Measurements from ENCODE around the gene NGB. TPM values are rescaled to one million over a fixed set of nuclear protein-coding genes. Genes with fewer than 3 reads are reported as not detected.
"Not testable (repeated sequence)": the region's sequence is repeated elsewhere in the genome, so short reads cannot be mapped to it uniquely, and the experiment has no call there.

NGB gene, protein sequence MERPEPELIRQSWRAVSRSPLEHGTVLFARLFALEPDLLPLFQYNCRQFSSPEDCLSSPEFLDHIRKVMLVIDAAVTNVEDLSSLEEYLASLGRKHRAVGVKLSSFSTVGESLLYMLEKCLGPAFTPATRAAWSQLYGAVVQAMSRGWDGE
- total RNA-seq, result not detected

DNA sequence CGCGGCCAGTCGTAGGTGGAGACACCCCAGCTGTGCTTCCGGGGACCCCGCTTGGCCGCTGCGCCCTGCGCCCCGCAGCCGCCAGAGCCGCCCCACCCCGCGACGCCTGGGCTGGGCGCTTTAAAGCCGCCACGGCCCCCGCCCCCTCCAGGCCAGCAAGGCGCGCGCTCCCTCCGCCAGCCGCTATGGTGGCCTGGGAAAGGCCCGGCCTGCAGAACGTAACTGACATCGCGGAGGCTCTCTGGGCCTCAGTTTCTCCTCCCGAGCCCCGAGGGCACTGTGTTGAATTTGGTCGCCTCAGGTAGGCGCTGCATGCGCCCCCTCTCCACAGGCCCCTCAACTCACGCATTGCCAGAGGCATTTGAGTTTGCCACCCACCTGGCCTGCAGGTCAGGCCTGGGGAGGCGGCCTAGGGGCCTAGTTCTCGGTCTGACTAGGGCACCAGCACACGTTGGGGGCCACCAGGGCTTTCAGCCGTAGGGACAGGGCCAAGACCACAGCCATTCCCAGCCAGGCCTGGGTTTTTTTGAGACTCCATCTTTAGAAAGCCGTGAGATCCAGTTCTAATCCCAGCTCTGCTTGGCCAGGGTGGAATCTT, at the start of gene NGB:
Gene NGB, minus strand, starts transcription at position 94 of the 598 bp plus-strand sequence. CDS start 269 bp downstream, outside the sequence.
- DNase-seq (ENCODE audit: low spot score), result no peak
- TF ChIP-seq, protein P1, sequence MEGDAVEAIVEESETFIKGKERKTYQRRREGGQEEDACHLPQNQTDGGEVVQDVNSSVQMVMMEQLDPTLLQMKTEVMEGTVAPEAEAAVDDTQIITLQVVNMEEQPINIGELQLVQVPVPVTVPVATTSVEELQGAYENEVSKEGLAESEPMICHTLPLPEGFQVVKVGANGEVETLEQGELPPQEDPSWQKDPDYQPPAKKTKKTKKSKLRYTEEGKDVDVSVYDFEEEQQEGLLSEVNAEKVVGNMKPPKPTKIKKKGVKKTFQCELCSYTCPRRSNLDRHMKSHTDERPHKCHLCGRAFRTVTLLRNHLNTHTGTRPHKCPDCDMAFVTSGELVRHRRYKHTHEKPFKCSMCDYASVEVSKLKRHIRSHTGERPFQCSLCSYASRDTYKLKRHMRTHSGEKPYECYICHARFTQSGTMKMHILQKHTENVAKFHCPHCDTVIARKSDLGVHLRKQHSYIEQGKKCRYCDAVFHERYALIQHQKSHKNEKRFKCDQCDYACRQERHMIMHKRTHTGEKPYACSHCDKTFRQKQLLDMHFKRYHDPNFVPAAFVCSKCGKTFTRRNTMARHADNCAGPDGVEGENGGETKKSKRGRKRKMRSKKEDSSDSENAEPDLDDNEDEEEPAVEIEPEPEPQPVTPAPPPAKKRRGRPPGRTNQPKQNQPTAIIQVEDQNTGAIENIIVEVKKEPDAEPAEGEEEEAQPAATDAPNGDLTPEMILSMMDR (IDR thresholded peaks at IDR 0.05), result no peak
- ATAC-seq (ENCODE audit: low FRiP score), result no peak

DNA sequence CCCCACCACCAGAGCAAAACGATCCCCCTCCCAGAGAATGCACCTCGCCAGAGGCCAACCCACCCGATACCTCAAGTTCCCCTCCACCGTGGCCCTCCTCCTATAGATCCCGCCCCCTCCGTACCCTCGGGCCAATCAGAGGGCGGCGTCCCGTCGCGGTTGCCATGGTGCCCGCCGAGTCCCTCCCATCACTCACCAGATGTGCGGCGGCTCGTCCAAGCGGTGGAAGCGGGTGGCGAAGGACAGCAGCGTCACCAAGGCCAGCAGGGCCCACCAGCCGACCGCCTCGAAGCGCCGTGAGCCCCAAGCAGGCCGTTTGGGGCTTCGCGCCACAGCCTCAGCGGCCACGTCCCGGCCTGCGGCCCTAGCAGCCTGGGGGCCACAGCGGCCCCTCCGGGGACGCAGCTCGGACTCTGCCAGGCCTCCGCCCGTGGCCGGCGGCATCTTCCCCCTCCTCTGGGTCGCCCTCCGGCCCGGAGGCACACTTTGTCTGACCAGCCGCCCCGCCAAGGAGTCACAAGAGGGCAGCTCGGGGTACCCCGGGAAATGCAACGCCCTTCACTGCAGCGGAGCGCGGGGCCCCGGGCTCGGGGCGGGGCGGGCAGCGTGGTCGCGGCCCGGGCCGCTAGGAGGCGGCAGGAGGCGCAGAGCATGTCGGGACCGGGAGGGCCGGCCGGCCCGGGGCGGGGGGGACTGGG, 49.4 kb upstream of the NGB start, which contains the start of gene POMT2:
Gene POMT2, minus strand, starts transcription at position 646 of the 698 bp plus-strand sequence. Its CDS starts 202 bp downstream, at position 444.
- TF ChIP-seq, protein P1 (IDR thresholded peaks at IDR 0.05), result no peak
- peak; percentile 72 for ATAC-seq (ENCODE audit: low FRiP score)
- DNase-seq (ENCODE audit: low spot score), result peak; percentile 93

DNA sequence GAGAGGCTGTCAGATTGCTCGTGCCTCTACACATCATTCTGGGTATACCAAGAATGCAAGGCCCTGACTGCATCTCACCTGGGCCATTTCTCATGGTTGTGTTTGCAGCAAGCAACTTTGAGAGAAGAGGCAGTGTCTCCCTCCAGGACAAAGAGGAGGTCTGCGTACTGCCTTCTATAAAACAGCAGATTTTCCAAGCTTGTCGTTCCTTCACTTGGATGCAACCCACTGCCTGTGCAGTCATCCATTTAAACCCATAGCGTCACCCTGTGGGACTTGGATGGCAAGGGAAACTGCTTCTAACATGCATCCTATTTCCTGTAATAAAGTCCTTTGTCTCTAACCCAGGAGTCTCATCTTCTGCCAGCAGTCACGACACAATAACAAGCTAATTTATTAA, 48.4 kb upstream of the NGB start:
- no peak for ATAC-seq (ENCODE audit: low FRiP score)
- no peak for DNase-seq (ENCODE audit: low spot score)
- TF ChIP-seq, protein P1 (IDR thresholded peaks at IDR 0.05), result no peak

DNA sequence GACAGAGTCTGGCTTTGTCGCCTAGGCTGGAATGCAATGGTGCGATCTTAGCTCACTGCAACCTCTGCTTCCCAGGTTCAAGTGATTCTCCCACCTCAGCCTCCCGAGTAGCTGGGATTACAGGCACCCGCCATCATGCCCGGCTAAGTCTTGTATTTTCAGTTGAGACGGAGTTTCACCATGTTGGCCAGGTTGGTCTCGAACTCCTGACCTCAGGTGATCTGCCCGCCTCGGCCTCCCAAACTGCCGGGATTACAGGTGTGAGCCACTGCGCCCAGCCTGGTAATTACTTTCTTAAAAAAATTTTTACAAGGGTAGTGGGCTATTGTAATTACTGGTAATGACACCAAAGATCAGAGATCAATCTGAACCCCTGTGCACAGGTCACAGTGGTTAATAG, 47.8 kb upstream of the NGB start:
- ATAC-seq (ENCODE audit: low FRiP score); DNase-seq (ENCODE audit: low spot score): not testable (repeated sequence)

DNA sequence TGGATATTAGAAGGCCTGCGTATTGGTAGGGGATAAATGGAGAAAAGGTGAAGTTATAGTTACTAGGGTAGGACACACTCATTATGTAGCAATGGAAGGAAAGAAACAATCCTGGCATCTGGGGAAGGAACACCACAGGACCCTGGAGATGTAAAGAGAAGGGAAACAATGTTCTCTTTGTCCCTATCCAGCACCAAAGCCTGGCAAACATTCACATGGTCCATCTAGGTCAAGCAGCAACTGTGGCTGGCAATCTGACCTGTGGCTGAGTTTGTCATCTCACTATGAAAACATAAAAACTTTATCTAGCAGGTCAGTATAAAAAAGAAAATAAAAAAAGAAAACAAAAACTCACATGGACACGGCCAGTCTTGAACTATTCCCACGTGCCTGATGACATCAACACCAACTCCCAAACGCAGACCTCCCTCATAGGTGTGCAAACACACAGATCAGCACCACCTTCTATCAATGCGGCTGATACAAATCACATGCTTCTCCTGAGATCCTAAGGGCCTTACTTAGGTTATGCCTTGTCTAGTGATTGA, 47.1 kb upstream of the NGB start:
- no peak for DNase-seq (ENCODE audit: low spot score)
- no peak for ATAC-seq (ENCODE audit: low FRiP score)
- TF ChIP-seq, protein P1 (IDR thresholded peaks at IDR 0.05), result no peak

DNA sequence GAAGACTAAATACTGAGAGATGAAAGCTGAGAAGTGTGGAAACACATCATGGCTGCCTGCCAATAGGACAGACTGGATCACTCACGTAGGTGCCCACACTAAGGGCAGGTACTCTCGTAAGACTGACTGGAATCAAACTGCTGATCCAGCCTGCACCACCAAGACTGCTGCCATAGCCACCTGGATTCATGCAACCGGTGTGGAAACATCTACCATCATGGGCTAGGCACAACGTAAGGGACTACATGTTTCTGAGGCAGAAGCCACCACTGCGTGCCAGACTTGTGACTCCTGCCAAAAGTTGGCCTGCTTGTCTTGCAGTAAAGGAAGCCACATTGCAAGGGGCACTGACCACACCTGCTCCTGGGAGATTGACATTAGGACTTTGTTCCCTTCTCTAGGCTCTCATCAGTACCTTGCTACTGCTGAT, 45.9 kb upstream of the NGB start:
- DNase-seq (ENCODE audit: low spot score), result no peak
- TF ChIP-seq, protein P1 (IDR thresholded peaks at IDR 0.05), result no peak
- ATAC-seq (ENCODE audit: low FRiP score), result no peak

DNA sequence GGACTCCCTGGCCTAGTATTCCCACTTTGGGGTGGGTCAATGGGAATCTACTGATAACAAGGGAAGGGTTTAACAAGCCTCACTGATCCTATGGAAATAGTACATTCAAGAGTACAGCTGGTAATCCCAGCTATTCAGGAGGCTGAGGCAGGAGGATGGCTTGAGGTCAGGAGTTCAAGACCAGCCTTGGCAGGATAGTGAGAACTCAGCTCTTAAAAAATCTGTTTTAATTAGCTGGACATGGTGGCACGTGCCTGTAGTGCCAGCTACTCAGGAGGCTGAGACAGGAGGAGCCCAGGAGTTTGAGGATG, 45.1 kb upstream of the NGB start:
- DNase-seq (ENCODE audit: low spot score) (no peak), ATAC-seq (ENCODE audit: low FRiP score) (no peak)
- TF ChIP-seq, protein P1 (IDR thresholded peaks at IDR 0.05), result no peak
